ENCODE data around the gene OR10J4. TPM values are rescaled to one million over a fixed set of nuclear protein-coding genes. Genes with fewer than 3 reads are reported as not detected.

The OR10J4 gene
- polyA plus RNA-seq, 3 donors = not detected

DNA sequence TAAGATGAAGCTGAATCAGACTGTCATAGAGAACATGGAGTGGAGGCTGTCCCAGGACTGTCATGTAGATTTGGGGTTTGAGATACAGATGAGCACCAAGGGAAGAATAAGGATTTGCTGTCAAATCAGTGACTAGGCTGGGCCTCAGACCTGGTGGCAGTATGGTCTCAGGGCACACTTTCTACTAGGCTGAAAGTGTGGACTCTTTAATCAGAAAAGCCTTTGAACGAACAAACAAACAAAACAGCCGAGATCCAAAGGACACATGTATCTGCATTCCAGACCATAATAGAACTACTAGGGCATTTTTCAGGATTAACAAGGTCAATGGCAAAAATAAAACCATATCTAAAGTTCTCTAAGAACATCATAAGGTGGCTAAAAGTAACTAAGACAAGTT is 10.4 kb downstream of the OR10J4 start:
- Mint-ChIP-seq H3K36me3 (no peaks in the 10 kb centered on the region), H3K27me3 (ENCODE audit: low read depth in 3 of 3) (no peaks in the 10 kb centered on the region), H3K4me3 (no peak overlapping the region), H3K27ac (peak overlapping the region in 3 of 7 donors; percentile 4 to 82 (median 10)), H3K4me1 (peaks cover 48% of the 10 kb centered on the region), H3K9me3 (no peaks in the 10 kb centered on the region)
- Histone ChIP-seq H3K9me3 (replicated peaks in 1 of 2; ENCODE audit: control insufficient read depth in 1 of 2, insufficient read depth in 1 of 2, low read length in 2 of 2) (no peaks in the 10 kb centered on the region), H3K27ac (ENCODE audit: low read depth in 1 of 2, low read length in 2 of 2) (no peak overlapping the region), H3K27me3 (ENCODE audit: control insufficient read depth in 2 of 2, insufficient read depth in 2 of 2, low read length in 2 of 2) (no peaks in the 10 kb centered on the region), H3K9ac (ENCODE audit: insufficient read depth, low read length, poor library complexity, severe bottlenecking) (no peak overlapping the region), H3K79me2 (ENCODE audit: insufficient read depth, low read length) (no peaks in the 10 kb centered on the region), H3K4me2 (replicated peaks; ENCODE audit: extremely low read depth, low read length, poor library complexity, severe bottlenecking) (no peak overlapping the region), H4K20me1 (ENCODE audit: insufficient read depth, low read length) (no peaks in the 10 kb centered on the region), H3K4me3 (replicated peaks in 1 of 3; ENCODE audit: low read depth in 2 of 3, low read length in 3 of 3) (no peak overlapping the region), H3K36me3 (replicated peaks in 1 of 2; ENCODE audit: control insufficient read depth in 1 of 2, insufficient read depth in 2 of 2, low read length in 2 of 2) (no peaks in the 10 kb centered on the region), H2AFZ (ENCODE audit: insufficient read depth, low read depth, low read length, poor library complexity, severe bottlenecking) (no peak overlapping the region), H3K4me1 (ENCODE audit: control insufficient read depth in 1 of 2, insufficient read depth in 2 of 2, low read length in 2 of 2) (peaks cover 34 to 37% of the 10 kb centered on the region in 2 donors)
- intact Hi-C loops (cut with micrococcal nuclease) = no loop called here
- WGBS (ENCODE audit: insufficient coverage) = no CpG with 5 or more reads among the region's 2 CpGs
- TF ChIP-seq, protein P1, sequence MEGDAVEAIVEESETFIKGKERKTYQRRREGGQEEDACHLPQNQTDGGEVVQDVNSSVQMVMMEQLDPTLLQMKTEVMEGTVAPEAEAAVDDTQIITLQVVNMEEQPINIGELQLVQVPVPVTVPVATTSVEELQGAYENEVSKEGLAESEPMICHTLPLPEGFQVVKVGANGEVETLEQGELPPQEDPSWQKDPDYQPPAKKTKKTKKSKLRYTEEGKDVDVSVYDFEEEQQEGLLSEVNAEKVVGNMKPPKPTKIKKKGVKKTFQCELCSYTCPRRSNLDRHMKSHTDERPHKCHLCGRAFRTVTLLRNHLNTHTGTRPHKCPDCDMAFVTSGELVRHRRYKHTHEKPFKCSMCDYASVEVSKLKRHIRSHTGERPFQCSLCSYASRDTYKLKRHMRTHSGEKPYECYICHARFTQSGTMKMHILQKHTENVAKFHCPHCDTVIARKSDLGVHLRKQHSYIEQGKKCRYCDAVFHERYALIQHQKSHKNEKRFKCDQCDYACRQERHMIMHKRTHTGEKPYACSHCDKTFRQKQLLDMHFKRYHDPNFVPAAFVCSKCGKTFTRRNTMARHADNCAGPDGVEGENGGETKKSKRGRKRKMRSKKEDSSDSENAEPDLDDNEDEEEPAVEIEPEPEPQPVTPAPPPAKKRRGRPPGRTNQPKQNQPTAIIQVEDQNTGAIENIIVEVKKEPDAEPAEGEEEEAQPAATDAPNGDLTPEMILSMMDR (IDR thresholded peaks at IDR 0.05) = no peak
- no peak for DNase-seq

DNA sequence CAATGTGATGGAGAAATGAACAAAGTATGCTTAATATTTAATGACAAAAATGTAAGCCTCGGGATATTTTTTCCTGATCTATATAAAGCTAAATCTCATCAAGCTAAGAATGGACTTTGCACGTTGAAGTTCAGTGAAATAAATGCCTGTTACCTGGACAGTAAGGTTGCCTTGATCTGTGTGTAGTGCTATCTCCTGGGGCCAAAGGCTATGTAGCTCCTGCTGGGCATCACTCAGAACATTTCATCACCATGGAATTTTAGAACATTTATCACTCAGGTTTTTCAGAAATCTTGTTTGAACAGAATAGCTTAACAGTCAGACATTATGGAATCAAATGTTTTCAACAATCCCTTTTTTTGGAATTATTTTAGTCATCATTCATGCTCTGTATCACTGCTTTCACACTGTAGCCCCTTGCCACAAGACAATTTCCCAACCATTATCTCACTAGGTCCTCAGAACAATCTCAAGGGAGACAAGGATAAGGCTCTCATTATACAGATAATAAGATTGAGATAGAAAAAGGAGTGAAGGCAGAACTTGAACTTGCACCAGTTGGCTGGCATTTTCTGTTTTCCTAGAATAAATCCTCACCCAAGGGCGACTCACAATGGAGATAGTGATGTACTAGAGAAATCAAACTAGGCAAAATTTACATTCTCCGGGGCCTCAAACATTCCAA is 11.2 kb downstream of the OR10J4 start:
- H3K4me1 Mint-ChIP-seq = peaks cover 48% of the 10 kb centered on the region
- Histone ChIP-seq H3K27ac (ENCODE audit: low read depth in 1 of 2, low read length in 2 of 2) (no peak overlapping the region), H3K36me3 (replicated peaks in 1 of 2; ENCODE audit: control insufficient read depth in 1 of 2, insufficient read depth in 2 of 2, low read length in 2 of 2) (no peaks in the 10 kb centered on the region), H4K20me1 (ENCODE audit: insufficient read depth, low read length) (no peaks in the 10 kb centered on the region), H3K9ac (ENCODE audit: insufficient read depth, low read length, poor library complexity, severe bottlenecking) (no peak overlapping the region), H3K9me3 (replicated peaks in 1 of 2; ENCODE audit: control insufficient read depth in 1 of 2, insufficient read depth in 1 of 2, low read length in 2 of 2) (no peaks in the 10 kb centered on the region), H3K79me2 (ENCODE audit: insufficient read depth, low read length) (no peaks in the 10 kb centered on the region), H3K4me2 (replicated peaks; ENCODE audit: extremely low read depth, low read length, poor library complexity, severe bottlenecking) (no peak overlapping the region), H2AFZ (ENCODE audit: insufficient read depth, low read depth, low read length, poor library complexity, severe bottlenecking) (no peak overlapping the region), H3K4me3 (replicated peaks in 1 of 3; ENCODE audit: low read depth in 2 of 3, low read length in 3 of 3) (no peak overlapping the region), H3K4me1 (ENCODE audit: control insufficient read depth in 1 of 2, insufficient read depth in 2 of 2, low read length in 2 of 2) (peaks cover 34 to 38% of the 10 kb centered on the region in 2 donors), H3K27me3 (ENCODE audit: control insufficient read depth in 2 of 2, insufficient read depth in 2 of 2, low read length in 2 of 2) (no peaks in the 10 kb centered on the region)
- peaks cover 0 to 5% (median 0%) of the 10 kb centered on the region in 7 donors for H3K9me3 Mint-ChIP-seq
- H3K4me3 Mint-ChIP-seq = no peak overlapping the region
- peak overlapping the region in 1 of 7 donors; percentile 52 for H3K27ac Mint-ChIP-seq
- no peaks in the 10 kb centered on the region for H3K36me3 Mint-ChIP-seq
- no peak for DNase-seq
- intact Hi-C loops (cut with micrococcal nuclease) = no loop called here
- TF ChIP-seq, protein P1 (IDR thresholded peaks at IDR 0.05) = no peak
- H3K27me3 Mint-ChIP-seq (ENCODE audit: low read depth in 3 of 3) = no peaks in the 10 kb centered on the region
- WGBS (ENCODE audit: insufficient coverage) = no CpG with 5 or more reads among the region's 4 CpGs
